ENCODE data around the gene ZNF576.
"Not testable (repeated sequence)": the region's sequence is repeated elsewhere in the genome, so short reads cannot be mapped to it uniquely, and the experiment has no call there.

The ZNF576 gene

GRCh38 chr19:43634872-43635560 is 38.6 kb downstream of the ZNF576 start:
- Histone ChIP-seq H2AK5ac (ENCODE audit: low read depth, low read length) (peak overlapping the region; percentile 80), H3K27ac (replicated peaks; ENCODE audit: low read length) (peak overlapping the region; percentile 94), H3K23ac (ENCODE audit: low read depth, low read length, poor library complexity) (no peak overlapping the region), H3K4me1 (ENCODE audit: control insufficient read depth in 2 of 2, insufficient read depth in 1 of 2, low read depth in 1 of 2, low read length in 2 of 2) (peaks cover 26 to 42% of the 10 kb centered on the region in 2 donors), H3K4ac (ENCODE audit: low read length) (no peak overlapping the region), H3K9ac (ENCODE audit: low read depth, low read length, poor library complexity) (peak overlapping the region; percentile 26), H4K91ac (ENCODE audit: low read depth, low read length, poor library complexity) (no peak overlapping the region), H2BK12ac (ENCODE audit: low read length) (peak overlapping the region; percentile 4), H4K8ac (ENCODE audit: low read depth, low read length) (no peak overlapping the region), H3K18ac (ENCODE audit: low read length) (peak overlapping the region; percentile 84), H2BK15ac (ENCODE audit: low read length) (peak overlapping the region; percentile 68), H3K36me3 (replicated peaks in 1 of 2; ENCODE audit: control insufficient read depth in 2 of 2, insufficient read depth in 2 of 2, low read length in 2 of 2) (peaks cover 4 to 28% of the 10 kb centered on the region in 2 donors), H2AFZ (ENCODE audit: low read length) (peak overlapping the region; percentile 77), H3K9me3 (replicated peaks in 1 of 2; ENCODE audit: control insufficient read depth in 2 of 2, insufficient read depth in 1 of 2, low read depth in 1 of 2, low read length in 2 of 2) (no peaks in the 10 kb centered on the region), H3K14ac (ENCODE audit: low read length) (no peak overlapping the region), H3K4me2 (ENCODE audit: insufficient read depth, low read length, poor library complexity, severe bottlenecking) (peak overlapping the region; percentile 71), H2BK5ac (ENCODE audit: low read length) (peak overlapping the region; percentile 70), H3K4me3 (ENCODE audit: low read length in 2 of 2) (peak overlapping the region; percentile 38 to 73), H2BK120ac (ENCODE audit: low read depth, low read length) (peak overlapping the region; percentile 97), H3K79me1 (ENCODE audit: low read depth, low read length) (peaks cover 7% of the 10 kb centered on the region), H3K27me3 (ENCODE audit: control insufficient read depth in 3 of 3, insufficient read depth in 3 of 3, low read depth in 1 of 3, low read length in 3 of 3) (peaks cover 0 to 1% (median 0%) of the 10 kb centered on the region in 3 experiments)
- peak; percentile 75 for DNase-seq (ENCODE audit: low spot score)
- no CpG with 5 or more reads among the region's 17 CpGs for WGBS, 2 donors (ENCODE audit: extremely low coverage in 2 of 2, insufficient read length in 2 of 2, insufficient replicate concordance in 1 of 2)

GRCh38 chr19:43635561-43635940 is 39.2 kb downstream of the ZNF576 start:
- H2BK12ac ChIP-seq (ENCODE audit: low read length); H3K9me3 ChIP-seq (replicated peaks in 1 of 2; ENCODE audit: control insufficient read depth in 2 of 2, insufficient read depth in 1 of 2, low read depth in 1 of 2, low read length in 2 of 2); H3K27me3 ChIP-seq (ENCODE audit: control insufficient read depth in 3 of 3, insufficient read depth in 3 of 3, low read depth in 1 of 3, low read length in 3 of 3); H3K79me1 ChIP-seq (ENCODE audit: low read depth, low read length); H3K9ac ChIP-seq (ENCODE audit: low read depth, low read length, poor library complexity); H3K4ac ChIP-seq (ENCODE audit: low read length); H2BK120ac ChIP-seq (ENCODE audit: low read depth, low read length); H3K14ac ChIP-seq (ENCODE audit: low read length); H3K23ac ChIP-seq (ENCODE audit: low read depth, low read length, poor library complexity); H4K8ac ChIP-seq (ENCODE audit: low read depth, low read length); DNase-seq (ENCODE audit: low spot score): not testable (repeated sequence)
- peak overlapping the region; percentile 98 for H3K18ac ChIP-seq (ENCODE audit: low read length)
- peak overlapping the region; percentile 98 for H2BK15ac ChIP-seq (ENCODE audit: low read length)
- peak overlapping the region; percentile 94 for H3K27ac ChIP-seq (replicated peaks; ENCODE audit: low read length)
- H3K4me1 ChIP-seq (ENCODE audit: control insufficient read depth in 2 of 2, insufficient read depth in 1 of 2, low read depth in 1 of 2, low read length in 2 of 2): peaks cover 31 to 46% of the 10 kb centered on the region in 2 donors
- peak overlapping the region; percentile 38 to 73 for H3K4me3 ChIP-seq (ENCODE audit: low read length in 2 of 2)
- peak overlapping the region; percentile 54 for H4K91ac ChIP-seq (ENCODE audit: low read depth, low read length, poor library complexity)
- WGBS, 2 donors (ENCODE audit: extremely low coverage in 2 of 2, insufficient read length in 2 of 2, insufficient replicate concordance in 1 of 2): no CpG with 5 or more reads among the region's 2 CpGs
- peaks cover 4 to 26% of the 10 kb centered on the region in 2 donors for H3K36me3 ChIP-seq (replicated peaks in 1 of 2; ENCODE audit: control insufficient read depth in 2 of 2, insufficient read depth in 2 of 2, low read length in 2 of 2)
- H2BK5ac ChIP-seq (ENCODE audit: low read length): peak overlapping the region; percentile 97
- H3K4me2 ChIP-seq (ENCODE audit: insufficient read depth, low read length, poor library complexity, severe bottlenecking): peak overlapping the region; percentile 71
- peak overlapping the region; percentile 97 for H2AK5ac ChIP-seq (ENCODE audit: low read depth, low read length)
- peak overlapping the region; percentile 77 for H2AFZ ChIP-seq (ENCODE audit: low read length)

GRCh38 chr19:43636121-43636683 is 39.8 kb downstream of the ZNF576 start:
- peaks cover 3 to 22% of the 10 kb centered on the region in 2 donors for H3K36me3 ChIP-seq (replicated peaks in 1 of 2; ENCODE audit: control insufficient read depth in 2 of 2, insufficient read depth in 2 of 2, low read length in 2 of 2)
- H3K14ac ChIP-seq (ENCODE audit: low read length): no peak overlapping the region
- no peak overlapping the region for H3K23ac ChIP-seq (ENCODE audit: low read depth, low read length, poor library complexity)
- peaks cover 9% of the 10 kb centered on the region for H3K79me1 ChIP-seq (ENCODE audit: low read depth, low read length)
- H2BK120ac ChIP-seq (ENCODE audit: low read depth, low read length): peak overlapping the region; percentile 78
- peak overlapping the region; percentile 98 for H2BK15ac ChIP-seq (ENCODE audit: low read length)
- H4K8ac ChIP-seq (ENCODE audit: low read depth, low read length): no peak overlapping the region
- H2BK12ac ChIP-seq (ENCODE audit: low read length): peak overlapping the region; percentile 75
- H3K27me3 ChIP-seq (ENCODE audit: control insufficient read depth in 3 of 3, insufficient read depth in 3 of 3, low read depth in 1 of 3, low read length in 3 of 3): peaks cover 0 to 9% (median 2%) of the 10 kb centered on the region in 3 experiments
- H3K4ac ChIP-seq (ENCODE audit: low read length): peak overlapping the region; percentile 86
- peak overlapping the region; percentile 81 for H3K9ac ChIP-seq (ENCODE audit: low read depth, low read length, poor library complexity)
- H3K9me3 ChIP-seq (replicated peaks in 1 of 2; ENCODE audit: control insufficient read depth in 2 of 2, insufficient read depth in 1 of 2, low read depth in 1 of 2, low read length in 2 of 2): no peaks in the 10 kb centered on the region
- no peak overlapping the region for H2AFZ ChIP-seq (ENCODE audit: low read length)
- peaks cover 32 to 46% of the 10 kb centered on the region in 2 donors for H3K4me1 ChIP-seq (ENCODE audit: control insufficient read depth in 2 of 2, insufficient read depth in 1 of 2, low read depth in 1 of 2, low read length in 2 of 2)
- peak; percentile 45 for DNase-seq (ENCODE audit: low spot score)
- H3K18ac ChIP-seq (ENCODE audit: low read length): peak overlapping the region; percentile 98
- peak overlapping the region; percentile 97 for H2BK5ac ChIP-seq (ENCODE audit: low read length)
- H3K27ac ChIP-seq (replicated peaks; ENCODE audit: low read length): peak overlapping the region; percentile 94
- no CpG with 5 or more reads among the region's 14 CpGs for WGBS, 2 donors (ENCODE audit: extremely low coverage in 2 of 2, insufficient read length in 2 of 2, insufficient replicate concordance in 1 of 2)
- H3K4me3 ChIP-seq (ENCODE audit: low read length in 2 of 2): peak overlapping the region in 1 of 2 donors; percentile 16
- H4K91ac ChIP-seq (ENCODE audit: low read depth, low read length, poor library complexity): peak overlapping the region; percentile 54
- H2AK5ac ChIP-seq (ENCODE audit: low read depth, low read length): peak overlapping the region; percentile 97
- peak overlapping the region; percentile 71 for H3K4me2 ChIP-seq (ENCODE audit: insufficient read depth, low read length, poor library complexity, severe bottlenecking)
